AG04450 (cell line): ENCODE measurements around the gene VPS9D1. TPM values are rescaled to one million over a fixed set of nuclear protein-coding genes. Genes with fewer than 3 reads are reported as not detected.

Experiments used
- CTCF ChIA-PET: fragments of 300-600, 350-600 bp; formaldehyde crosslinking; extraction: SDS; loops from one replicate; lab custom pipeline; 2022; ENCODE audit warnings: antibody characterized with exemption, inconsistent platforms; lab: Charles Lee
- POLR2A ChIA-PET: fragments of 350-600 bp; formaldehyde crosslinking; extraction: SDS; loops from one replicate; lab custom pipeline; 2021; ENCODE audit warnings: antibody characterized with exemption, inconsistent platforms; lab: Yijun Ruan, JAX
- DNase-seq: peaks from one replicate; pipeline ENCODE4 v3.0.0-alpha.2; 2011; ENCODE audit warnings: low read depth, low spot score
- H3K27ac ChIP-seq: one replicate; pipeline ENCODE4 v1.5.1; 2012; ENCODE audit warnings: low read depth, low read length, control low read depth
- H3K27me3 ChIP-seq: one replicate; pipeline ENCODE4 v1.6.0; 2012; ENCODE audit warnings: low read length; ENCODE audit not compliant: control insufficient read depth, insufficient read depth
- H3K4me3 ChIP-seq: 2 replicates; pipeline ENCODE4 v1.5.1; 2011; ENCODE audit warnings: mild to moderate bottlenecking, low read depth, low read length, control low read depth
- H3K9me3 ChIP-seq: 2 replicates; pipeline ENCODE4 v1.5.1; 2012; ENCODE audit warnings: low read length; ENCODE audit not compliant: control insufficient read depth, insufficient read depth
- CTCF ChIP-seq: IDR thresholded peaks from 2 replicates; pipeline ENCODE4 v1.5.1; 2011; ENCODE audit warnings: low read depth, low read length, control low read depth, inconsistent platforms
- polyA plus RNA-seq: library from polyadenylated mRNA; depleted of rRNA; stranded (reverse); fragments of >200 nt; gene quantifications from 2 replicates; pipeline ENCODE4 v1.2.3, GENCODE V29; 2011

The VPS9D1 gene
- polyA plus RNA-seq, 1 experiment: 8.6 TPM

DNA sequence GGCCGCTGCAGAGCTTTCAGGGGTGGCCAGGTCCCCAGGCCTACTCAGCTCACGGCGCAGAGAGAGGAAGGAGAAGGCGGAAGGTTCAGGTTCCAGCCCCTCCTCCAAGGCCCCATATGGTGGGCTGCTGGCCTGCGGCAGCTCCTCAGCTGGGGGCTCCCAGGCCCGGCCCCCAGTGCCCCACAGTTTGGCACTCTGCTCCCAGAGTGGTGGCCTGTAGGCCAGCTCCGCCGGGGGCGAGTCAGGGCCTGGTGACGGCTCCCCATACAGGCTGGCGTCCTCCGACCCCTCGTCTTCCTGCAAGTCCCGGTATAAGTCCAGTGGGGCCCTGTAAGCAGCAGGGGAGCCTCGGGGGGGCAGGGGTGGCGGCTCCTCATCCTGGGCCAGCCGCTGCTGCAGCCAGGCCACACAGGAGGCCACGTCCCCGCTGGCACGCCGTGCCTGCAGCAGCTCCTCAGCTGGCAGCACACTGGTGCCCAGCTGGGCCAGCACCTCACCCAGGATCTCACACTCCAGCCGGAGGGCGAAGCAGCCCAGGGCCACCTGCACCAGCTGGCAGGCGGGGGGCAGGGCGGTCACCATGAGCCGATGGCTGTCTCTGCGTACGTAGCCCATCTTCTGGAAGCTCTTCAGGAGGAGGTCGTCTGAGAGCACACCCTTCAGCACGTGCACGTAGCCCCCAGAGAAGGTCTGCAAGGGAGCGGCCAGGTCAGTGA, 22.9 kb downstream of the VPS9D1 start:
- POLR2A ChIA-PET: interaction anchor here (1.5 kb wide), 1 partner anchor 11 kb away, joined by 4 read pairs; the partner anchor contains the start of gene CDK10

DNA sequence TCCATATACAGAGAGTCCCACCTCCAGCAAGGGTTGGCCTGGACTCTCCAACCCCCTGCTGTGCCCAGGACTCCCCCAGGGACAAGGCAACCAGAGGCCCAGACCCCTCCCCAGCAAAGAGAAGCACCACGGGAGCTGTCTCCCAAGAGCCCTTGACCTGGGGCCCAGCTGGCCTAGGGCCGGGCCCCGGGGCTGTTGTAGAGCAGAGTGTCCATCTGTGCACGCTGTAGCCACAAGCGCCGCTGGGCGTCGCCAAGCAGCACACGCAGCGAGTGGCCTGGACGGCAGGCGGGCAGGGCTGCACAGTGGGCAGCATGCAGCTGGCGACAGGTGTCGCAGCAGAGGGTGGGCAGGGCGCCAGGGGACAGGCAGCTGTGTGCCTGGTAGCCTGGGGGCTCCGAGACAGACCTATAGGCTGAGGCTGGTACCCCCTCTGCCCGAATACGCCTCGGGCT, 23.5 kb downstream of the VPS9D1 start:
- Histone ChIP-seq H3K4me3 (no peak overlapping the region), H3K27me3 (no peaks in the 10 kb centered on the region), H3K9me3 (no peaks in the 10 kb centered on the region), H3K27ac (no peak overlapping the region)
- no peak for TF ChIP-seq CTCF
- no peak for DNase-seq
- ChIA-PET CTCF (interaction anchor here (0.8 kb wide), 1 partner anchor 44 kb away, joined by 10 read pairs; no protein-coding TSS in a partner anchor), POLR2A (interaction anchor here (1.5 kb wide), 1 partner anchor 11 kb away, joined by 4 read pairs; the partner anchor contains the start of gene CDK10)

More for the DNA sequence above, 22.9 kb downstream of the VPS9D1 start:
- Histone ChIP-seq H3K9me3 (no peaks in the 10 kb centered on the region), H3K27ac (no peak overlapping the region), H3K27me3 (no peaks in the 10 kb centered on the region), H3K4me3 (no peak overlapping the region)
- CTCF ChIA-PET: interaction anchor here (0.8 to 3.3 kb wide), 2 partner anchors 44 to 164 kb away, joined by 10 to 36 read pairs; no protein-coding TSS in a partner anchor
- no peak for TF ChIP-seq CTCF
- DNase-seq: no peak

DNA sequence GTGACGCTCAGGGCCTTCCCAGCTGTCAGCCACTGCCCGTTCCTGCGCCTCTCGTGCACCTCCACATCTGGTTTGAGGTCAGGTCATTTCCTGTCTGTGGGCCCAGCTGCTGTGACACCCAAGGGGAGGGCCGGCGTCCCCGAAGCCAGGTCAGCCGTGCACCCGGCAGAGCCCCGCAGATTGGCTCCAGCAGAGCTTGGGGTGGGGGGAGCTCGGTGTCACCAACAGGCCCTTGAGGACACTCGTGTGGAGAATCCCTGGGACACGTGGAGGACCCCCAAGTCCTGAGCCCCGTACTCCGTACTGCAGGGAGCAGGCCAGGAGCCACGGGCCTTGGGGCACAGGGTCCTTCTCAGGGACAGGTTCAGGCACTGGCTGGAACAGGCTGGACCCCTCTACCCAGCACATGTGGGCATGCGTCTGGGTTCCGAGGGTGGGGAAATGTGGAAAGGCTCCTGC, 24.0 kb downstream of the VPS9D1 start:
- H3K27ac ChIP-seq: no peak overlapping the region
- ChIA-PET CTCF (no interaction called here), POLR2A (no interaction called here)
- no peaks in the 10 kb centered on the region for H3K27me3 ChIP-seq
- no peak for DNase-seq
- no peak for TF ChIP-seq CTCF
- H3K4me3 ChIP-seq: no peak overlapping the region
- H3K9me3 ChIP-seq: no peaks in the 10 kb centered on the region

GRCh38 chr16:89695875-89696669, 24.6 kb downstream of the VPS9D1 start:
- ChIA-PET POLR2A (no interaction called here), CTCF (no interaction called here)
- no peak for DNase-seq
- no peak for TF ChIP-seq CTCF
- H3K27me3 ChIP-seq: no peaks in the 10 kb centered on the region
- H3K4me3 ChIP-seq: no peak overlapping the region
- no peak overlapping the region for H3K27ac ChIP-seq
- no peaks in the 10 kb centered on the region for H3K9me3 ChIP-seq
